Cardiac muscle cell (in vitro differentiated cells and primary cell): ENCODE data around the gene VPS35L. TPM values are rescaled to one million over a fixed set of nuclear protein-coding genes. Genes with fewer than 3 reads are reported as not detected.

Experiments used
- DNase-seq, 2 donors: peaks; one replicate each; pipeline versions ENCODE4 v3.0.0 to v3.0.0-alpha.2; 2010 to 2017; ENCODE audit warnings: low read depth in 1 of 2, low spot score in 1 of 2
- H3K27ac ChIP-seq: fragments of 200-600 bp; sonication (generic); 2 replicates; pipeline ENCODE4 v1.5.1; 2016
- H3K27me3 ChIP-seq: fragments of 200-600 bp; sonication (generic); 2 replicates; pipeline ENCODE4 v1.6.0; 2016; ENCODE audit warnings: control low read depth
- H3K36me3 ChIP-seq: fragments of 200-600 bp; sonication (generic); 2 replicates; pipeline ENCODE4 v1.5.1; 2016; ENCODE audit warnings: control low read depth
- H3K4me1 ChIP-seq: fragments of 200-600 bp; sonication (generic); 2 replicates; pipeline ENCODE4 v1.8.1; 2017; ENCODE audit warnings: low read depth, mild to moderate bottlenecking, mixed run types
- H3K4me3 ChIP-seq: fragments of 200-600 bp; sonication (generic); 2 replicates; pipeline ENCODE4 v1.5.1; 2016; ENCODE audit warnings: mild to moderate bottlenecking
- H3K9me3 ChIP-seq: fragments of 200-600 bp; sonication (generic); 2 replicates; pipeline ENCODE4 v1.5.1; 2017; ENCODE audit warnings: low read depth, mild to moderate bottlenecking, control low read depth
- CTCF ChIP-seq: IDR thresholded peaks from 2 replicates; pipeline ENCODE4 v1.5.1; 2012; ENCODE audit warnings: low read depth, mild to moderate bottlenecking, low read length
- polyA plus RNA-seq: library from polyadenylated mRNA; unstranded; fragments of >200 nt; fragmentation: Nextera tagmentation; extraction: Ambion mirVana; gene quantifications from 2 replicates; pipeline ENCODE4 v1.2.1, GENCODE V29; 2016
- total RNA-seq: library from RNA; depleted of rRNA; stranded (reverse); fragments of >200 nt; gene quantifications from 2 replicates; pipeline ENCODE4 v1.2.3, GENCODE V29; 2016

Gene VPS35L
- total and polyA plus RNA-seq, 2 experiments from 2014 or later = 31.5 to 61.6 TPM

GRCh38 chr16:19583665-19584300 is 28.3 kb downstream of the VPS35L start:
- peak; percentile 96 for TF ChIP-seq CTCF
- DNase-seq = peak; percentile 72 to 73
- H3K27me3 ChIP-seq = no peaks in the 10 kb centered on the region
- H3K27ac ChIP-seq = no peak overlapping the region
- no peaks in the 10 kb centered on the region for H3K9me3 ChIP-seq
- H3K4me1 ChIP-seq = peaks cover 5% of the 10 kb centered on the region
- H3K4me3 ChIP-seq = no peak overlapping the region
- peaks cover 33% of the 10 kb centered on the region for H3K36me3 ChIP-seq

- Histone ChIP-seq H3K36me3 (peaks cover 6% of the 10 kb centered on the region), H3K27me3 (no peaks in the 10 kb centered on the region), H3K27ac (peak overlapping the region; percentile 59), H3K9me3 (no peaks in the 10 kb centered on the region), H3K4me1 (peaks cover 12% of the 10 kb centered on the region), H3K4me3 (no peak overlapping the region)
- TF ChIP-seq CTCF = no peak
- peak; percentile 25 to 72 for DNase-seq
Measured at GRCh38 chr16:19588661-19589060, 33.2 kb downstream of the VPS35L start.

GRCh38 chr16:19589106-19589505 is 33.6 kb downstream of the VPS35L start:
- Histone ChIP-seq H3K9me3 (no peaks in the 10 kb centered on the region), H3K27ac (peak overlapping the region; percentile 59), H3K4me3 (no peak overlapping the region), H3K4me1 (peaks cover 12% of the 10 kb centered on the region), H3K27me3 (no peaks in the 10 kb centered on the region), H3K36me3 (peaks cover 6% of the 10 kb centered on the region)
- DNase-seq = no peak
- TF ChIP-seq CTCF = no peak

DNA sequence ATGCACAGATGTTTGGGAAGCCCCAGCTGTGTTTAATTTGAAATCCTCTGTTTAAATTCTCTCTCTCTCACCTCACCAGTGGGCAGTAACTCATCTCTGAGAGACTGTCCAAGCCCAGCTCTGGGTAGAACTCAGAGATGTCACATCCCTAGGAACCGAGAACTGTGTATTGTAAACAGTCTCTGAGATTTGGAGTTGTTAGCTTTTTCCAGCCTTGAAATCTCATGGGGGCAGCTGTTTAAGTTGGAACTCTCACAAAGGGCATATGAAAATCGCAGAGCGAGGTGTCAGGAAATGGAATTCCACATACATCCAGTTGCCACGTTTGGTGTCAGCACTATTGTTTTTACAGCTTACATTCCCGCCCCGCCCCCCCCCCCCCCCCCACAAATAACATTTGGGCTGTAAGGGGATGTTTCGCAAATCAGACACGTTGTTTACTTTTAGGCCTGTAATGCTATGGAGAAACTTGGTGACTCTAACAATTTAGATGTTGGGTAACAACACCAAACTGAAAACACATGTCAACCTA is 34.3 kb downstream of the VPS35L start:
- H3K4me3 ChIP-seq = no peak overlapping the region
- no peak for TF ChIP-seq CTCF
- DNase-seq = peak in 1 of 2 donors; percentile 89
- H3K4me1 ChIP-seq = peaks cover 12% of the 10 kb centered on the region
- H3K27ac ChIP-seq = peak overlapping the region; percentile 46
- no peaks in the 10 kb centered on the region for H3K9me3 ChIP-seq
- no peaks in the 10 kb centered on the region for H3K27me3 ChIP-seq
- peaks cover 5% of the 10 kb centered on the region for H3K36me3 ChIP-seq

- DNase-seq = peak in 1 of 2 donors; percentile 87
- Histone ChIP-seq H3K4me1 (no peaks in the 10 kb centered on the region), H3K27me3 (no peaks in the 10 kb centered on the region), H3K27ac (no peak overlapping the region), H3K36me3 (peaks cover 3% of the 10 kb centered on the region), H3K4me3 (no peak overlapping the region), H3K9me3 (no peaks in the 10 kb centered on the region)
- no peak for TF ChIP-seq CTCF
Measured at GRCh38 chr16:19595043-19595767, 39.7 kb downstream of the VPS35L start.
